GM21390 (cell line): ENCODE results near the gene THSD7A.

ENCODE experiments used
- ATAC-seq: cut with Tn5 transposase; IDR thresholded peaks from one replicate; pipeline ENCODE4 v1.9.1; 2021; ENCODE audit not compliant: unreplicated experiment

Gene THSD7A

GRCh38 chr7:11591943-11592342 lies 240.1 kb downstream of the THSD7A start:
- no peak for ATAC-seq

- no peak for ATAC-seq
These were observed 240.9 kb downstream of the THSD7A start for GRCh38 chr7:11591055-11591633.

GRCh38 chr7:11589251-11589650 lies 242.7 kb downstream of the THSD7A start:
- no peak for ATAC-seq

GRCh38 chr7:11587814-11588213 lies 244.2 kb downstream of the THSD7A start:
- no peak for ATAC-seq

- ATAC-seq, result no peak
These were observed 244.9 kb downstream of the THSD7A start for GRCh38 chr7:11587048-11587447.

- ATAC-seq, result no peak
These were observed 247.5 kb downstream of the THSD7A start for GRCh38 chr7:11584406-11585031.

- no peak for ATAC-seq
These were observed 252.9 kb downstream of the THSD7A start for GRCh38 chr7:11579141-11579540.

GRCh38 chr7:11576310-11576709 lies 255.7 kb downstream of the THSD7A start:
- ATAC-seq, result no peak

GRCh38 chr7:11573128-11573750 lies 258.8 kb downstream of the THSD7A start:
- ATAC-seq, result no peak

GRCh38 chr7:11570922-11571550 lies 261.0 kb downstream of the THSD7A start:
- ATAC-seq, result no peak

- no peak for ATAC-seq
These were observed 261.8 kb downstream of the THSD7A start for GRCh38 chr7:11570205-11570604.

GRCh38 chr7:11567571-11567970 lies 264.4 kb downstream of the THSD7A start:
- no peak for ATAC-seq

- peak; percentile 93 for ATAC-seq
These were observed 274.4 kb downstream of the THSD7A start for GRCh38 chr7:11557627-11558026.

GRCh38 chr7:11552676-11553296 lies 279.2 kb downstream of the THSD7A start:
- ATAC-seq, result no peak

GRCh38 chr7:11551470-11551869 lies 280.5 kb downstream of the THSD7A start:
- ATAC-seq, result no peak

GRCh38 chr7:11548532-11548931 lies 283.5 kb downstream of the THSD7A start:
- ATAC-seq, result no peak

- ATAC-seq, result no peak
These were observed 290.7 kb downstream of the THSD7A start for GRCh38 chr7:11541330-11541729.

- no peak for ATAC-seq
These were observed 291.7 kb downstream of the THSD7A start for GRCh38 chr7:11540271-11540761.

GRCh38 chr7:11539853-11540252 lies 292.1 kb downstream of the THSD7A start:
- ATAC-seq, result no peak

- no peak for ATAC-seq
These were observed 293.2 kb downstream of the THSD7A start for GRCh38 chr7:11538751-11539299.

GRCh38 chr7:11533229-11533820 lies 298.7 kb downstream of the THSD7A start:
- no peak for ATAC-seq
